ENCODE measurements around the gene HEBP2.
"Not testable (repeated sequence)": the region's sequence is repeated elsewhere in the genome, so short reads cannot be mapped to it uniquely, and the experiment has no call there.

HEBP2 gene

GRCh38 chr6:138424004-138424904, 20.2 kb downstream of the HEBP2 start:
- no peak for DNase-seq

DNA sequence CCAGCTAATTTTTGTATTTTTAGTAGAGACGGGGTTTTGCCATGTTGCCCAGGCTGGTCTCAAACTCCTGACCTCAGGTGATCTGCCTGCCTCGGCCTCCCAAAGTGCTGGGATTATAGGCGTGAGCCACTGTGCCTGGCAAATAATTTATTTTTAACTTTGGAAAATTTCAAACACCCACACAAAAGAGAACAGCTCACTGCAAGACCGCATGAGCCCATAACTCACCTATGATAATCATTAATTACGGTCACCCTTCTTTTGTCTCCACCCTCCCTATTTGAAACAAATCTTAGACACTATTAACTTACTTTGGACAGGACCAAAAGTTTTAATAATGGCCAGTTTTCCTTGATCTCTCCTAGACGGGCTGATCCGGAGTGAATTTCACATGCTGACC, 21.2 kb downstream of the HEBP2 start:
- not testable (repeated sequence) for DNase-seq

- DNase-seq, result no peak
Measured at GRCh38 chr6:138426500-138427123, 22.6 kb downstream of the HEBP2 start.

GRCh38 chr6:138427701-138428100, 23.7 kb downstream of the HEBP2 start:
- no peak for DNase-seq

DNA sequence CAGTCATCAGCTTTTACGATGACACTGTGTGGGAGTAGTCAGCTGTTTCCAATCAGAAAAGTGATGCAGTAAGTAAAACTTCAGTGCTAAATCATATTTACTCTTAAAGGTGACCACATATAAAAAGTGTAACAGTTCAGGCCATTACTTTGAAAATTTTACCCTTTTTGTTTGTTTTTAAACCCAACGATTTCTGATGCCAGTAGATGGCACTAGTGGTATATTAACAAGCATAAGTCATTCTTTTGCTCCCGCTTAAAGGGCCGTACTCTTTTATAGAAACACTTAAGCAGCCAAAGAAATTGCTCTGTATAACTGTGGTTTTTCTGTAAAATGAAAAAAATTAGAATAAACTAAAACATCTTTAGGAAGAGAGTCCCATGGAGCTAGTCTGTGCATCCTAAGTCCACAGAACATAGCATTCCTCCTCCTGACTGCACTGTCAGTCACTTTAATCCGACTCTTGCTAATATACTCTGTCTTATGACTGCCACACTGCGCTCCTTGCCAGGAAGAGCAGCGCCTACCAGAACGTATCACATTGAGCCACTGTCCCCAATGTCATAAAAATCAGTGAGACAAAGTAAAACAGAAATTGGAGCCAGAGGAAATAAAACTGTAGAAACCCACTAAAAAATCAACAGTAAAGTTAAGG, 25.0 kb downstream of the HEBP2 start:
- DNase-seq, result no peak

DNA sequence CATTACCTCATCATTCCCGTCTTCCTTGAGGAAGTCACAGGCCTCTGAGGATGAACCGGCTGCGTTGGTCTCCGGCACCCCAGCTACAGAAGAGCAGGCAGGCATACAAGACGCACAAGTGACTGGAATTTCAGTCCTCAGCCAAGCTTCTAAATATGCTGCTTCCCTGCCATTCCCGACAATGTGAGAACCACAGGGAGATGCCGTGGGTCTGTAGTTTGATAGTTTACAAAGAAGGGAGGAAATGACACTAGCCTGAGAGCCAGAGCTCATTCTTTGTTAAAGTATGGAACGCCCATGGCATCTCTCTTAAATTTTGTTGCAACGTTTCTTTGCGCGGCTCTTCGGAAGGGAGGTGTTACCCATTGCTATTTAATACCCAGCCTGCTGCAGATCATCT, 25.7 kb downstream of the HEBP2 start:
- DNase-seq, result no peak

DNA sequence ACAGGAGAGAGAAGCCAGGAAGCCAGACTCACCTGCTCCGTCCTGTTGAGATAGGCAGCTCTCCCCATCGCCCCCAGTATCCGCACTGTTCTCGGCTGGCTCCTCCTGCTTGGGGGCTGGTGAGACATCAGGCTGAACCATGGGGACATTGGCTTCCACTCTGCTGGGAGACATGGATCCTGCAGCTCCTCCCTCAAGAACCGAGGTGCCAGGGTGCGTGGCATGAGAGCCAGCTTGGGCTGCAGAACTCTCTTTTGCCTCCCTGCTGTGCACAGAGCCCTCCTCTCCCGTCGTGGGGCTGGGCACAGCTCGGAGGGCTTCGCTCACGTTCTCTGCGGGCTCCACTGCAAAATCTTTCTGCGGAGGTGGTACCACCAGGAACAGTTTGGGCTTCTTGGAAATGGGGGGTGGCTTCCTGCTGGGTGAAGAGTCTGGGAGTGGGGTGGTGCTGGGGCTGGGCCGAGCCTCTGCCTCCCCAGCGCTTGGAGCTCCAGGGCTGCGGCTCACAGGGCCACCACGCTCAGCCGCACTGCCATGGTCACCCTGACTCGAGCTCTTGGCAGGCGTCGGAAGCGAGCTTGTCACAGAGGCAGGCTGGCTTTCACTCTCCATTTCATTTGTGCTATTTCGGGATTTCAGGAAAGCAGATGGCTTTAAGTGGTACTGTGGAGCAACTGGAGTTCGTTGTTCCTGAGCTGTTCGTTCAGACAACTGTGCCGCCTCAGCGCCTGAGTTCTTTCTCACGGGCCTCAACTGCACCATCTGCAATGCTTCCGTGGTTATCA, 26.5 kb downstream of the HEBP2 start:
- no peak for DNase-seq

DNA sequence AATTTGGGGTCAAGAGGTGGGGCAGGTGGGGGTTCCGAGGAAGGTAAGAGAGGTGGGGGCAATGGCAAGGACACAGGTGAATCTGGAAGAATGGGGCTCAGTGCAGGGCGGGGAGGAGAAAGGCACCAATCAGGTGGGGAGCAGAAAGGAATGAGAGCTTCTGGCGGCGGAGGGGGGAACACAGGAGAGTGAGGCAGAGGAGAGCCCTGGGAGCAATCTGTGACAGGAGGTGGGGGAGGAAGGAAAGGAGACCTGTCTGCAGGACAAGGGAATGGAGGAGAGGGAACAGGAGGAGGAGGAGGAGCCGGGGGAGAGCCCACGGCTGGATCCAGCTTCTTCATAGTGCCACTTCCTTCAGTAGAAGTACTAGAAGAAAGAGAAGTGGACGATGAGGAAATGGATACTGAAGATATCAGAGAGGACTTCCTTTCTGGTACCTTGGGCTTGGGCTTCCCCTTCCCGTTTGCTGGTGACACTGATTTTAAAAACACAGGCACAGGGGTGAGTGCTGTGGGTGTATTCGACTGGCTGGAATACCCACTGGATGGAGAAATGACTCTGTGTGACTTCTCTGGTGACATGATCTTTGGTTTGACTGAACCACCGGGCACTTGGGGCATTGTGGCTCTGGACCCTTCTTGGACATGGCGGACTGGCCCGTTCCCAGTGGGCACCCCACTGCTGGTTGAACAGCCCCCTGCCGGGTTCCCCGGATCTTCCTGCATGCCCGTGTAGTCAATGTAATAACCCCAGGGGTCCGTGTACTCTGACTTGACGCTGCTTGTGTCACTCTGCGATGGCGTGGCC, 27.4 kb downstream of the HEBP2 start:
- DNase-seq, result no peak

GRCh38 chr6:138432063-138432356, 28.0 kb downstream of the HEBP2 start:
- DNase-seq, result no peak

- no peak for DNase-seq
Measured at GRCh38 chr6:138434096-138434495, 30.1 kb downstream of the HEBP2 start.

DNA sequence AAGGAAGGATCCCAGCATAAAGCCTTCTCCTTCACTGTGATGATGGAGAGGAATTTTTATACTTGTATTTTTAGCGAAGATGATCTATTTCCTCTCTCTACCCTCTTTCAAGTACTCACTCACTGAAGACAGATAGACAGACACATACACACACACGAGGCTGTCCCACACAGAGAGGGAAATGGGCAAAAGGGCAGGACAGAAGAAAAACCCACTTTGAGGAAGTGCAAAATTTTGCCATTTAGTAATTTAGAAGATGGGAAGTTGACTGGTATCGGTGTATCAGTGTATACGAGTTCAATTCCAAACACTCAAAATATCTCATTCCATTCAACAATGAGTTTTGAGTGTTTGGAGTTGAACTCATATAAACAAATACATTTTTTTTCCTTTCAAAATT, 30.9 kb downstream of the HEBP2 start:
- DNase-seq, result no peak

GRCh38 chr6:138439546-138439945, 35.5 kb downstream of the HEBP2 start:
- DNase-seq, result no peak

DNA sequence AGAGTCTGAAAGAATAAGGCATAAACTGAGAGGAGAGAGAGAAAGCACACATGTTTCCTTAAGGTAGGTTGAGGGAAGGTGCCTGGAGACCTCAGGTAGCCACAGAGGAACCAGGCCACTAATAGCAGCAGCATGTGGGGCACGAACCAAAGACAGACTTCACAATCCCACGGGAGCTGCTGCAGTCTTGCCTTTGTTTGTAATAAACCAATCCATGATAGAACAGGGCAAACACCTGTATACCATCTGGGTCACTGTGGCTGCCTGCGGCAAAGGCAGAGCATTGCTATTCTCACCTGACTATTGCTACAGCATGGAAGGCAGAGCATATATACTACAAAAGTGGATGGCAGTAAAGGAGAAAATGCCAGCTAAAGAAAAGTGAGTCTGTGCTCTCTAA, 36.3 kb downstream of the HEBP2 start:
- no peak for DNase-seq

DNA sequence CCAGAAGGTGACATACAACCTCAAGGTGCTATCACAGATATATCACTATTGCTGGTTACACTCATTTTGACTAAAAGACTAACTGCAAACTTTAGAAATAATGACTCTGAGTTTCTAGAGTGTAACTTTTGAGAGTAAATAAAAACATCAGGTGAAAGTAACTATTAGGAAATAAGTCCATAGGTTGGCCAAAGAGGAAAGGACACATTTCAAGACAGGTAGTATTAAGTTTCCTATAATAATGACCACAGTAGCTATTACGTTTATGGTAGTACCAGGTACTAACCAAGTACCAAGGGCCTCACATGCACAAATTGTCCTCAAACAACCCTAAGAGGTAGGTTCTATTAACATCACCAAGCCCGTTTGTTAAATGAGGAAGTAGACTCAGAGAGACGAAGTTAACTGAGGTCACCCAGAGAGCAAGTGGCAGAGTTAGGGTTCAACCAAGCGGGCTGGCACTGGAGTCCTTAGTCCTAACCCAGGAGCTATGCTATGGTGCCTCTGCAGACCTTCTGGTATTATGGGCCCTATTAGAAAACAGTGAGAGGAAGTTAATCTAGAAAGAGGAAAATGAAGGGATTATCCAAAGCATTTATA, 36.8 kb downstream of the HEBP2 start:
- no peak for DNase-seq

DNA sequence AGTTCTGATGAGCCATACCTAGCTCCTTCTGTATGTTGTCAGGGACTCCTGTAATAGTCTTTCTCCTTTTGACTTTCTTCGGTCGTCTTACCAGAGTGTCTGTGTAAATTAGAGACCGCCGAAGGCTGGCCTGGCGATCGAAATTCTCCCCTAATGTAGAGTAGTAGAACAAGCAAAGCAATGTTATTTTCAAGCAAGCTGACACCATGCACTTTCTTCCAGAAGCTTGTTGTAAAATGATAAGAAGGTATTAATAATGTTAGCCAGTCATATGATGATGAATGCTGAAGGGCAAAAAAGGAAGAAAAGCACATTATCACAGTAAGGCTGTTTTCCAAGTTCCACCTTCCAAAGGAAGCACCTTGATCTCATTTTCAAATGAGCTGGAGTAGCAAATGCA, 37.9 kb downstream of the HEBP2 start:
- no peak for DNase-seq

DNA sequence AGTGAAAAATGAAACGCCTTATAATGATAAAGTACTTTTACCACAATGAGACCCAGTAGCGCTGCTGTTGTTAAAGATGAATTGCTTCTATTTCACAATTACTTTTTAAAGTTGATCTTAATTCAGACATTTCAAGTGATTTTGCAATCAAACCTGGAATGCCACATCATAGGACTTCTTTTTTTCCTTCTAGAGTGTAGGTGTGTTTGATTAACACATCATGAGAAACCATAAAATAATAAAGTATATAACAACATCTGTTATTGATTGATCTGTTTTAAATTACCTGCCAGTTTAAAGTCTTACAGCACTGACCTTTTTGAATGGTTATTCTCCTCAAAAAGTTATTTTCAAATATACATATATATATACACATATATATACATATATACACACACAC, 38.6 kb downstream of the HEBP2 start:
- DNase-seq, result no peak

DNA sequence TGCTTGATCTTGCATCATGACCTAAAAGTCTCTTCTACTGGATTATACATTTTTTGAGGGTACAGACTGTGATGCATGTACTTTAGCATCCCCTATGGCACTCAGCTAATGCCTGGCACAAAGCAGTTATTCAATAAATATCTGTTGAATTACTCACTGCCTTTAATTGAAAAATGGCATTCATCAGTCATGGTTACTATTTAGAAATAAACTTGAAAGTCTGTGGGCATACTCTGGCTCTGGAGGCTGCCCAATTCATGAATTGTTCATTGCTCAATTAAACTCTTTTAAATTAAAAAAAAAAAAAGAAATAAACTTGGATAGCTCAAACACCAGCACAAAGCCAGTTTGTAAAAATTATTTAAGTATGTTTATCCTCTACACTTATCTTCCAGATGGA, 40.0 kb downstream of the HEBP2 start:
- DNase-seq, result no peak

- DNase-seq, result no peak
Measured at GRCh38 chr6:138446821-138447220, 42.8 kb downstream of the HEBP2 start.

- DNase-seq, result no peak
Measured at GRCh38 chr6:138450445-138450844, 46.4 kb downstream of the HEBP2 start.

GRCh38 chr6:138451043-138451442, 47.0 kb downstream of the HEBP2 start:
- DNase-seq, result no peak

DNA sequence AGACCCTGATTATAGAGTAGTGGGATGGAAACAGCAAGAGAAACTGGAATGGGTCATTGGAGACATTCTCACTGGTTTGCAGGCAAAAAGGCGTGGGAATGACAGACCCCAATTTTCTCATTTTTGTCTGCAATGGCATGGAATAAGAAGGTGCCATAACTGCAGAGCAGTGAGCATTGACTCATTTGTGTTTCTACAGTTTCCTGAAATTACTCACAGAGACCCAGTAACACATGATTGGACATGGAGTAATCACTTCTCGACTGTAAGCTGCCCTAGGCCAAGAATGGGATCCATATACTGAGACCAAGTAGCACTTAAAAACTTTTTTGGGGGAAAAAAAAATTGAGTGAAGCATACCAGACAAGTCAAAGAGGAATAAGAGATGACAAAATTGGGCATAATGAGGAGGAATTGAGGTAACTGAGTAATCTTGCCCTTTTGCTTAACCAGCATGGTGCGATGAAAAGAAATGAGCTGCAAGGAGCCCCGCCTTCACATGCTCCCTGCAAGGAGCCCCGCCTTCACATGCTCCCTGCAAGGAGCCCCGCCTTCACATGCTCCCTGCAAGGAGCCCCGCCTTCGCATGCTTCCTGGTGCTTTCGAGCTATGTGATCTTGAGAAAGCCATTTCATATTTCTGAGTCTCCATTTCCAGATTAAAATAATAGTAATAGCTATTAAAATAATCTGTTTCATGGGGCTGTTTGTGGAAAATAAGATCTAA, 51.1 kb downstream of the HEBP2 start:
- DNase-seq, result no peak

Measured in femur (tissue), 1 donor.